Left forelimb (tissue), 1 donor: ENCODE measurements around the gene KBTBD13.
"Not testable (repeated sequence)": the region's sequence is repeated elsewhere in the genome, so short reads cannot be mapped to it uniquely, and the experiment has no call there.

Experiments used
- DNase-seq: peaks from one replicate; pipeline ENCODE4 v3.0.0-alpha.2; 2018; ENCODE audit warnings: low spot score

The KBTBD13 gene

GRCh38 chr15:65069779-65070546 is 6.6 kb upstream of the KBTBD13 start:
- peak; percentile 20 for DNase-seq

- DNase-seq: no peak
These were observed 5.2 kb upstream of the KBTBD13 start for GRCh38 chr15:65071381-65071811.

GRCh38 chr15:65072027-65072426 is 4.5 kb upstream of the KBTBD13 start:
- DNase-seq: no peak

GRCh38 chr15:65072617-65073016 is 3.9 kb upstream of the KBTBD13 start:
- DNase-seq: no peak

- DNase-seq: not testable (repeated sequence)
These were observed 1.6 kb upstream of the KBTBD13 start for GRCh38 chr15:65074946-65075345.

- DNase-seq: not testable (repeated sequence)
These were observed 745 bp upstream of the KBTBD13 start for GRCh38 chr15:65075607-65076395.

GRCh38 chr15:65077291-65077980 is 890 bp downstream of the KBTBD13 start:
- no peak for DNase-seq

GRCh38 chr15:65077981-65078352 is 1.4 kb downstream of the KBTBD13 start:
- no peak for DNase-seq

GRCh38 chr15:65079580-65079979 is 3.0 kb downstream of the KBTBD13 start:
- DNase-seq: no peak

- no peak for DNase-seq
These were observed 4.7 kb downstream of the KBTBD13 start for GRCh38 chr15:65081270-65081669.

- DNase-seq: no peak
These were observed 5.2 kb downstream of the KBTBD13 start for GRCh38 chr15:65081758-65082157.

GRCh38 chr15:65082303-65082953 is 5.9 kb downstream of the KBTBD13 start:
- DNase-seq: no peak

- DNase-seq: no peak
These were observed 6.7 kb downstream of the KBTBD13 start for GRCh38 chr15:65083262-65083701.

- no peak for DNase-seq
These were observed 8.1 kb downstream of the KBTBD13 start for GRCh38 chr15:65084500-65085206.

- DNase-seq: no peak
These were observed 8.7 kb downstream of the KBTBD13 start for GRCh38 chr15:65085207-65085753.

GRCh38 chr15:65085990-65086679 is 9.6 kb downstream of the KBTBD13 start:
- DNase-seq: no peak

- no peak for DNase-seq
These were observed 10.2 kb downstream of the KBTBD13 start for GRCh38 chr15:65086680-65087111.

- DNase-seq: no peak
These were observed 10.9 kb downstream of the KBTBD13 start for GRCh38 chr15:65087411-65087810.

GRCh38 chr15:65087873-65088642 is 11.5 kb downstream of the KBTBD13 start:
- no peak for DNase-seq

- no peak for DNase-seq
These were observed 12.1 kb downstream of the KBTBD13 start for GRCh38 chr15:65088643-65089021.
